Neural cell (in vitro differentiated cells): ENCODE measurements around the gene FA2H. TPM values are rescaled to one million over a fixed set of nuclear protein-coding genes. Genes with fewer than 3 reads are reported as not detected.

Experiments
- H2AFZ ChIP-seq: fragments of 200-600, 300-800 bp; sonication (generic), shearing (Covaris generic); 2 replicates; pipeline ENCODE4 v1.6.0; 2014; ENCODE audit warnings: low read depth, mild to moderate bottlenecking, antibody characterized with exemption, low read length, moderate library complexity
- H3F3A ChIP-seq: fragments of 200-600 bp; shearing (Covaris generic); 2 replicates; pipeline ENCODE4 v1.6.1; 2016; ENCODE audit warnings: mild to moderate bottlenecking, moderate library complexity, mixed read lengths, antibody characterized with exemption, low read length; ENCODE audit not compliant: insufficient read depth, poor library complexity, severe bottlenecking
- H3K27ac ChIP-seq: fragments of 200-600, 300-800 bp; sonication (generic), shearing (Covaris generic); 2 replicates; pipeline ENCODE4 v1.5.1; 2014; ENCODE audit warnings: mild to moderate bottlenecking, low read length, moderate library complexity
- H3K27me3 ChIP-seq: fragments of 300-800, 200-600 bp; sonication (generic), shearing (Covaris generic); 2 replicates; pipeline ENCODE4 v1.6.0; 2014; ENCODE audit warnings: mild to moderate bottlenecking, low read depth, low read length, moderate library complexity; ENCODE audit not compliant: insufficient read depth
- H3K36me3 ChIP-seq: fragments of 300-800, 200-600 bp; sonication (generic), shearing (Covaris generic); 2 replicates; pipeline ENCODE4 v1.5.1; 2014; ENCODE audit warnings: mild to moderate bottlenecking, antibody characterized with exemption, low read length, moderate library complexity; ENCODE audit not compliant: insufficient read depth
- H3K4me2 ChIP-seq: fragments of 300-800, 200-600 bp; sonication (generic), shearing (Covaris generic); 2 replicates; pipeline ENCODE4 v1.6.0; 2014; ENCODE audit warnings: mild to moderate bottlenecking, low read length
- H3K4me3 ChIP-seq: fragments of 300-800, 200-600 bp; sonication (generic), shearing (Covaris generic); 2 replicates; pipeline ENCODE4 v1.5.1; 2014; ENCODE audit warnings: mild to moderate bottlenecking, low read length, moderate library complexity
- H3K79me2 ChIP-seq: fragments of 200-600 bp; shearing (Covaris generic); replicated peaks from 2 replicates; pipeline ENCODE4 v1.6.0; 2014; ENCODE audit warnings: mild to moderate bottlenecking, low read length, moderate library complexity; ENCODE audit not compliant: insufficient read depth
- H3K9ac ChIP-seq: fragments of 300-800, 200-600 bp; sonication (generic), shearing (Covaris generic); 2 replicates; pipeline ENCODE4 v1.6.1; 2016; ENCODE audit warnings: mild to moderate bottlenecking, low read length, mixed read lengths
- H3K9me2 ChIP-seq: fragments of 200-600 bp; shearing (Covaris generic); 2 replicates; pipeline ENCODE4 v1.6.1; 2016; ENCODE audit warnings: mild to moderate bottlenecking, low read length, mixed read lengths; ENCODE audit not compliant: insufficient read depth
- H3K9me3 ChIP-seq: fragments of 200-600, 300-800 bp; sonication (generic), shearing (Covaris generic); 2 replicates; pipeline ENCODE4 v1.6.1; 2016; ENCODE audit warnings: mild to moderate bottlenecking, mixed run types, low read length, moderate library complexity, mixed read lengths
- H4K20me1 ChIP-seq: fragments of 200-600 bp; shearing (Covaris generic); 2 replicates; pipeline ENCODE4 v1.6.1; 2016; ENCODE audit warnings: mild to moderate bottlenecking, mixed run types; ENCODE audit not compliant: insufficient read depth
- EP300 ChIP-seq: fragments of 450-650 bp; conservative IDR thresholded peaks from 2 replicates; pipeline ENCODE4 v1.6.1; 2014; ENCODE audit warnings: antibody characterized with exemption, mild to moderate bottlenecking, moderate library complexity; ENCODE audit not compliant: poor library complexity, severe bottlenecking
- EZH2 ChIP-seq: fragments of 200-600, 300-800 bp; shearing (Covaris generic), sonication (generic); IDR thresholded peaks from 2 replicates; pipeline ENCODE4 v1.6.1; 2014; ENCODE audit warnings: antibody characterized with exemption, low read length, borderline replicate concordance, mild to moderate bottlenecking; ENCODE audit not compliant: insufficient read depth, poor library complexity, severe bottlenecking
- MXI1 ChIP-seq: fragments of 450-650 bp; conservative IDR thresholded peaks from 2 replicates; pipeline ENCODE4 v1.6.1; 2014; ENCODE audit warnings: antibody characterized with exemption, mild to moderate bottlenecking; ENCODE audit not compliant: poor library complexity, severe bottlenecking
- POLR2AphosphoS5 ChIP-seq: IDR thresholded peaks from 2 replicates; pipeline ENCODE4 v1.6.1; 2012
- RAD21 ChIP-seq: fragments of 450-650 bp; conservative IDR thresholded peaks from 2 replicates; pipeline ENCODE4 v1.6.1; 2014; ENCODE audit warnings: antibody characterized with exemption, mild to moderate bottlenecking, moderate library complexity
- SMC3 ChIP-seq: fragments of 450-650 bp; conservative IDR thresholded peaks from 2 replicates; pipeline ENCODE4 v1.6.1; 2014; ENCODE audit warnings: antibody characterized with exemption, mild to moderate bottlenecking, moderate library complexity; ENCODE audit not compliant: poor library complexity
- TAF1 ChIP-seq: IDR thresholded peaks from 2 replicates; pipeline ENCODE4 v1.6.1; 2012; ENCODE audit warnings: low read depth
- polyA plus RNA-seq: library from polyadenylated mRNA; depleted of rRNA; stranded (reverse); fragments of >200 nt; gene quantifications from 2 replicates; pipeline ENCODE4 v1.2.3, GENCODE V29; 2014
- TF ChIP-seq, protein P1 (sequence below): fragments of 450-650 bp; IDR thresholded peaks from 2 replicates; pipeline ENCODE4 v1.5.1; 2014; ENCODE audit warnings: antibody characterized with exemption, mild to moderate bottlenecking, moderate library complexity; ENCODE audit not compliant: poor library complexity, severe bottlenecking
- TF ChIP-seq, protein P2 (sequence below): IDR thresholded peaks from 2 replicates; pipeline ENCODE4 v1.6.1; 2012; ENCODE audit warnings: borderline replicate concordance

The FA2H gene
- polyA plus RNA-seq, 1 donor from 2014 or later = not detected

DNA sequence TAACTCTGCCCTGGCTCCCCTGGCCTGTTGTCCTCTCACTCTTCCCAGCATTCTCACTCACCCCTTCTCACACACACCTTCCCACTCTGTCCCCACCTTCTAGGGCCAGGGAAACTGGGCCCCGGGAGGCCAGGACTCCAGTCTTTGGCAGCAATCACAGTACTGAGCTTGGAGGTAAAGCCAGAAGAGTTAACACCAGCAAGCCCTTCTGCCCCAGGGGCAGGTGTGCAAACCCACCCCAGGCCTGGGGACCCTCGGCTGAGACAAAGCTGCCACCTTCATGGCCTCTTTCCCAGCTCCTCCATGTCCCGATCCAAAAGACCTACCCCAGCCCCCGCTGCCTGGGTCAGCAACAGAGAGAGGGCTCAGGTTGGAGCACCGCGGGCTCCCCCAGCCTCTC lies 37.1 kb downstream of the FA2H start:
- H3K9ac ChIP-seq = no peak overlapping the region
- H3K36me3 ChIP-seq = no peaks in the 10 kb centered on the region
- H4K20me1 ChIP-seq = no peaks in the 10 kb centered on the region
- no peaks in the 10 kb centered on the region for H3K9me3 ChIP-seq
- H3K79me2 ChIP-seq = no peaks in the 10 kb centered on the region
- H2AFZ ChIP-seq = no peak overlapping the region
- TF ChIP-seq RAD21 (no peak), EZH2 (no peak), TAF1 (no peak), MXI1 (no peak), POLR2AphosphoS5 (no peak), SMC3 (no peak), EP300 (no peak)
- TF ChIP-seq, protein P1, sequence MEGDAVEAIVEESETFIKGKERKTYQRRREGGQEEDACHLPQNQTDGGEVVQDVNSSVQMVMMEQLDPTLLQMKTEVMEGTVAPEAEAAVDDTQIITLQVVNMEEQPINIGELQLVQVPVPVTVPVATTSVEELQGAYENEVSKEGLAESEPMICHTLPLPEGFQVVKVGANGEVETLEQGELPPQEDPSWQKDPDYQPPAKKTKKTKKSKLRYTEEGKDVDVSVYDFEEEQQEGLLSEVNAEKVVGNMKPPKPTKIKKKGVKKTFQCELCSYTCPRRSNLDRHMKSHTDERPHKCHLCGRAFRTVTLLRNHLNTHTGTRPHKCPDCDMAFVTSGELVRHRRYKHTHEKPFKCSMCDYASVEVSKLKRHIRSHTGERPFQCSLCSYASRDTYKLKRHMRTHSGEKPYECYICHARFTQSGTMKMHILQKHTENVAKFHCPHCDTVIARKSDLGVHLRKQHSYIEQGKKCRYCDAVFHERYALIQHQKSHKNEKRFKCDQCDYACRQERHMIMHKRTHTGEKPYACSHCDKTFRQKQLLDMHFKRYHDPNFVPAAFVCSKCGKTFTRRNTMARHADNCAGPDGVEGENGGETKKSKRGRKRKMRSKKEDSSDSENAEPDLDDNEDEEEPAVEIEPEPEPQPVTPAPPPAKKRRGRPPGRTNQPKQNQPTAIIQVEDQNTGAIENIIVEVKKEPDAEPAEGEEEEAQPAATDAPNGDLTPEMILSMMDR = no peak
- TF ChIP-seq, protein P2, sequence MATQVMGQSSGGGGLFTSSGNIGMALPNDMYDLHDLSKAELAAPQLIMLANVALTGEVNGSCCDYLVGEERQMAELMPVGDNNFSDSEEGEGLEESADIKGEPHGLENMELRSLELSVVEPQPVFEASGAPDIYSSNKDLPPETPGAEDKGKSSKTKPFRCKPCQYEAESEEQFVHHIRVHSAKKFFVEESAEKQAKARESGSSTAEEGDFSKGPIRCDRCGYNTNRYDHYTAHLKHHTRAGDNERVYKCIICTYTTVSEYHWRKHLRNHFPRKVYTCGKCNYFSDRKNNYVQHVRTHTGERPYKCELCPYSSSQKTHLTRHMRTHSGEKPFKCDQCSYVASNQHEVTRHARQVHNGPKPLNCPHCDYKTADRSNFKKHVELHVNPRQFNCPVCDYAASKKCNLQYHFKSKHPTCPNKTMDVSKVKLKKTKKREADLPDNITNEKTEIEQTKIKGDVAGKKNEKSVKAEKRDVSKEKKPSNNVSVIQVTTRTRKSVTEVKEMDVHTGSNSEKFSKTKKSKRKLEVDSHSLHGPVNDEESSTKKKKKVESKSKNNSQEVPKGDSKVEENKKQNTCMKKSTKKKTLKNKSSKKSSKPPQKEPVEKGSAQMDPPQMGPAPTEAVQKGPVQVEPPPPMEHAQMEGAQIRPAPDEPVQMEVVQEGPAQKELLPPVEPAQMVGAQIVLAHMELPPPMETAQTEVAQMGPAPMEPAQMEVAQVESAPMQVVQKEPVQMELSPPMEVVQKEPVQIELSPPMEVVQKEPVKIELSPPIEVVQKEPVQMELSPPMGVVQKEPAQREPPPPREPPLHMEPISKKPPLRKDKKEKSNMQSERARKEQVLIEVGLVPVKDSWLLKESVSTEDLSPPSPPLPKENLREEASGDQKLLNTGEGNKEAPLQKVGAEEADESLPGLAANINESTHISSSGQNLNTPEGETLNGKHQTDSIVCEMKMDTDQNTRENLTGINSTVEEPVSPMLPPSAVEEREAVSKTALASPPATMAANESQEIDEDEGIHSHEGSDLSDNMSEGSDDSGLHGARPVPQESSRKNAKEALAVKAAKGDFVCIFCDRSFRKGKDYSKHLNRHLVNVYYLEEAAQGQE = no peak
- H3K9me2 ChIP-seq = no peaks in the 10 kb centered on the region
- no peaks in the 10 kb centered on the region for H3F3A ChIP-seq
- H3K4me3 ChIP-seq = no peak overlapping the region
- no peak overlapping the region for H3K27ac ChIP-seq
- no peaks in the 10 kb centered on the region for H3K27me3 ChIP-seq
- no peak overlapping the region for H3K4me2 ChIP-seq

DNA sequence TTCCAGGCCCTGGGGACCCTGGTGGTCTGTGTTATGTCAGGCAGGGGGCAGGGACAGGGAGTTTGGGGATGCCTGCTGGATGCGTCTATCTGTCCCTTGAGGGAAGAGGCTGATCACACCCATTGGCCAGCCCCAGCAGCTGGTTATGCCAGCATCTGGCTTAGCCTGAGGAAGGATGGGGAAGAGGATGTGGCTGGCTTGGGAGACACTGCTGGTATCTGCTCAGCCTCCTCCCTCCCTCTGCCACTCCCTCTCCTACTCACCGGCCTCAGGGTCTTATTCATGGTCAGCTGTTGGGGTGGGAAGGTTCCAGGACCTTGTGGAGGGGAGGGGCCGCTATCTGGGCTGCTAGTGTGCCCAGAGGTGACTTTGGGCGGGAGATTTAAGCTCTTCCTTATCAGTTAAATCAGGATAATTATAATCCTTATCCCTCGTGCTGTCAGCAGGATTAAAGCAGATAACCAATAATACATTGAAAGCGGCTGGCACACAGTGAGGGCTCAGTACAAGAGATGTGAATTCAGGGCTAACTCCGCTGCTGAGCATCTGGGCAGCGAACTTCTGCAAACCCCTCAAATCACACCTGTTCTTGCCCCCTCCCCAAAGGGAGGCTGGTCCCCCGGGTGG lies 38.0 kb downstream of the FA2H start:
- H3K4me2 ChIP-seq = no peak overlapping the region
- no peaks in the 10 kb centered on the region for H3K9me3 ChIP-seq
- TF ChIP-seq SMC3 = no peak
- TF ChIP-seq POLR2AphosphoS5 = no peak
- TF ChIP-seq, protein P1 = no peak
- TF ChIP-seq RAD21 = no peak
- no peak for TF ChIP-seq MXI1
- TF ChIP-seq TAF1 = no peak
- TF ChIP-seq EP300 = no peak
- TF ChIP-seq EZH2 = no peak
- TF ChIP-seq, protein P2 = no peak
- no peaks in the 10 kb centered on the region for H3F3A ChIP-seq
- H2AFZ ChIP-seq = no peak overlapping the region
- H4K20me1 ChIP-seq = no peaks in the 10 kb centered on the region
- no peaks in the 10 kb centered on the region for H3K27me3 ChIP-seq
- no peaks in the 10 kb centered on the region for H3K9me2 ChIP-seq
- H3K36me3 ChIP-seq = no peaks in the 10 kb centered on the region
- no peak overlapping the region for H3K9ac ChIP-seq
- H3K79me2 ChIP-seq = no peaks in the 10 kb centered on the region
- no peak overlapping the region for H3K27ac ChIP-seq
- no peak overlapping the region for H3K4me3 ChIP-seq
